CD4-positive, alpha-beta memory T cell (primary cell): ENCODE data around the gene CCSER2. TPM values are rescaled to one million over a fixed set of nuclear protein-coding genes. Genes with fewer than 3 reads are reported as not detected.
"Not testable (repeated sequence)": the region's sequence is repeated elsewhere in the genome, so short reads cannot be mapped to it uniquely, and the experiment has no call there.

Experiments
- CTCF ChIA-PET: fragments of 350-600 bp; sonication (Branson Sonifier 250); formaldehyde crosslinking; loops from one replicate; lab custom pipeline; 2021; ENCODE audit warnings: inconsistent platforms; ENCODE audit not compliant: partially characterized antibody; lab: Charles Lee
- POLR2A ChIA-PET: fragments of 350-600 bp; sonication (Branson Sonifier 250); formaldehyde crosslinking; loops from one replicate; lab custom pipeline; 2021; ENCODE audit not compliant: partially characterized antibody; lab: Charles Lee
- DNase-seq, 5 donors: peaks; one replicate each; pipeline versions ENCODE4 v3.0.0 to v3.0.0-alpha.2; 2020 to 2022; ENCODE audit warnings: mixed read lengths in 1 of 5
- H3K27ac ChIP-seq: one replicate; pipeline ENCODE4 v1.7.0; 2013; ENCODE audit warnings: low read depth, low read length
- H3K27me3 ChIP-seq: 2 replicates; pipeline ENCODE4 v1.7.0; 2013; ENCODE audit warnings: mild to moderate bottlenecking, low read length, moderate library complexity; ENCODE audit not compliant: insufficient read depth
- H3K36me3 ChIP-seq: 2 replicates; pipeline ENCODE4 v1.7.0; 2013; ENCODE audit warnings: mild to moderate bottlenecking, low read length, moderate library complexity; ENCODE audit not compliant: insufficient read depth
- H3K4me1 ChIP-seq: 2 replicates; pipeline ENCODE4 v1.7.0; 2013; ENCODE audit warnings: mild to moderate bottlenecking, low read length, moderate library complexity; ENCODE audit not compliant: insufficient read depth
- H3K4me3 ChIP-seq, 2 donors: one replicate each; pipeline ENCODE4 v1.7.0; 2013; ENCODE audit warnings: low read length in 2 of 2, mild to moderate bottlenecking in 1 of 2
- H3K9me3 ChIP-seq, 2 donors: one replicate each; pipeline ENCODE4 v1.7.0; 2013; ENCODE audit warnings: low read length in 2 of 2, control low read depth in 1 of 2; ENCODE audit not compliant: control insufficient read depth in 1 of 2
- H3K27ac Mint-ChIP-seq, 7 donors: one replicate each; pipeline ENCODE4 v1.8.0; 2020 to 2021; ENCODE audit warnings: mixed read lengths in 7 of 7, mild to moderate bottlenecking in 6 of 7, inconsistent platforms in 3 of 7, moderate library complexity in 3 of 7
- H3K27me3 Mint-ChIP-seq, 2 donors: one replicate each; pipeline ENCODE4 v1.8.0; 2020 to 2021; ENCODE audit warnings: mixed read lengths in 2 of 2
- H3K36me3 Mint-ChIP-seq, 2 donors: one replicate each; pipeline ENCODE4 v1.8.0; 2020 to 2021; ENCODE audit warnings: mixed read lengths in 2 of 2, inconsistent platforms in 1 of 2, mild to moderate bottlenecking in 1 of 2
- H3K4me1 Mint-ChIP-seq, 4 donors: one replicate each; pipeline ENCODE4 v1.8.0; 2020 to 2021; ENCODE audit warnings: mixed read lengths in 4 of 4, mild to moderate bottlenecking in 1 of 4
- H3K4me3 Mint-ChIP-seq, 8 donors: one replicate each; pipeline ENCODE4 v1.8.0; 2020 to 2021; ENCODE audit warnings: mixed read lengths in 8 of 8, mild to moderate bottlenecking in 7 of 8, moderate library complexity in 6 of 8, inconsistent platforms in 3 of 8
- H3K9me3 Mint-ChIP-seq, 8 donors: one replicate each; pipeline ENCODE4 v1.8.0; 2020 to 2021; ENCODE audit warnings: mixed read lengths in 8 of 8, mild to moderate bottlenecking in 5 of 8, inconsistent platforms in 3 of 8, moderate library complexity in 1 of 8
- intact Hi-C: fragments of 100-400 bp; cut with micrococcal nuclease; formaldehyde crosslinking; loops from one replicate; pipeline ENCODE4 v1.15.1; 2023
- polyA plus RNA-seq, 2 donors: library from polyadenylated mRNA; unstranded; fragments of 300-500 nt; fragmentation: Illumina TruSeq; gene quantifications; one replicate each; pipeline ENCODE4 v1.2.3, GENCODE V29; 2021
- total RNA-seq, 2 experiments: library from RNA; stranded (reverse); gene quantifications; one replicate each; pipeline ENCODE4 v1.2.3, GENCODE V29; 2021

The CCSER2 gene
- total and polyA plus RNA-seq, 4 experiments from 2014 or later = 89.8 to 151 (median 119) TPM

GRCh38 chr10:84342584-84342983 lies 14.2 kb downstream of the CCSER2 start:
- peaks cover 56 to 65% (median 59%) of the 10 kb centered on the region in 4 donors for H3K4me1 Mint-ChIP-seq

GRCh38 chr10:84343831-84344230 lies 15.4 kb downstream of the CCSER2 start:
- Histone ChIP-seq H3K27me3 (no peaks in the 10 kb centered on the region), H3K4me3 (no peak overlapping the region), H3K9me3 (no peaks in the 10 kb centered on the region), H3K4me1 (peaks cover 52% of the 10 kb centered on the region), H3K27ac (no peak overlapping the region), H3K36me3 (no peaks in the 10 kb centered on the region)
- ChIA-PET POLR2A (interaction anchor here (1.5 kb wide), 1 partner anchor 10 kb away, joined by 3 read pairs; no protein-coding TSS in a partner anchor), CTCF (interaction anchor here (1.0 to 4.2 kb wide), 2 partner anchors 8 to 32 kb away, joined by 3 to 33 read pairs; no protein-coding TSS in a partner anchor)
- DNase-seq = no peak
- Mint-ChIP-seq H3K9me3 (no peaks in the 10 kb centered on the region), H3K4me3 (peak overlapping the region in 1 of 8 donors; percentile 2), H3K36me3 (peaks cover 10 to 14% of the 10 kb centered on the region in 2 donors), H3K27me3 (no peaks in the 10 kb centered on the region), H3K4me1 (peaks cover 50 to 64% (median 58%) of the 10 kb centered on the region in 4 donors), H3K27ac (peak overlapping the region in 3 of 7 donors; percentile 13 to 43 (median 34))
- intact Hi-C loops = no loop called here

More at GRCh38 chr10:84342584-84342983, 14.2 kb downstream of the CCSER2 start:
- Mint-ChIP-seq H3K9me3 (no peaks in the 10 kb centered on the region), H3K36me3 (peaks cover 10% of the 10 kb centered on the region in 2 donors), H3K27me3 (no peaks in the 10 kb centered on the region), H3K4me3 (peak overlapping the region in 5 of 8 donors; percentile 23 to 44 (median 32)), H3K27ac (peak overlapping the region; percentile 27 to 76 (median 43))
- no peak for DNase-seq
- H3K4me1 ChIP-seq = peaks cover 64% of the 10 kb centered on the region
- ChIA-PET CTCF (interaction anchor here (4.2 kb wide), 1 partner anchor 9 kb away, joined by 33 read pairs; no protein-coding TSS in a partner anchor), POLR2A (interaction anchor here (1.0 to 1.4 kb wide), 2 partner anchors 12 to 13 kb away, joined by 3 to 6 read pairs; no protein-coding TSS in a partner anchor)
- intact Hi-C loops = no loop called here
- H3K9me3 ChIP-seq = no peaks in the 10 kb centered on the region
- H3K27ac ChIP-seq = no peak overlapping the region
- H3K4me3 ChIP-seq = no peak overlapping the region
- H3K36me3 ChIP-seq = no peaks in the 10 kb centered on the region
- H3K27me3 ChIP-seq = no peaks in the 10 kb centered on the region

DNA sequence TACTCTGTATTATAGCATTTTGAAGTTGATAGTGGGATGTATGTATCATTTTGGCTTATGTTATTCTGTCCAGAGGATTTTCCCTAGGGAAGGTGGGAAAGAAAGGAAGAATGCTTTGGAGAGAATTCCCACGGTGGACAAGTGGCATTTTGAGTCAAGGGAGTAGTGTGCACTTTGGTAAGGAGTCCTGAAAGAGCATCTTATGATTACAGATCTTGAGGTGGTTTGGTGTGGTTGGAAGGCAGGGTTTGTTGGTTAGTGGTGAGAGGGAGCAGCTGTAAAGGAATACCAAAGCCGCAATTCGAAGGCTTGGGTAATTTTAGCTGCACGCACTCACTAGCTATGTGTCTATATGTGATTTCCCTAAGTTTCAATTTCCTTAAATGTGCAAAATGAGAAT lies 16.1 kb downstream of the CCSER2 start:
- Mint-ChIP-seq H3K27ac (peak overlapping the region; percentile 2 to 58 (median 29)), H3K4me3 (peak overlapping the region in 4 of 8 donors; percentile 1 to 33 (median 15)), H3K27me3 (no peaks in the 10 kb centered on the region), H3K4me1 (peaks cover 48 to 63% (median 58%) of the 10 kb centered on the region in 4 donors), H3K36me3 (peaks cover 10 to 14% of the 10 kb centered on the region in 2 donors), H3K9me3 (no peaks in the 10 kb centered on the region)
- intact Hi-C loops = no loop called here
- no peaks in the 10 kb centered on the region for H3K9me3 ChIP-seq
- CTCF ChIA-PET = interaction anchor here (1.0 to 4.2 kb wide), 2 partner anchors 8 to 31 kb away, joined by 3 to 33 read pairs; no protein-coding TSS in a partner anchor
- no peaks in the 10 kb centered on the region for H3K27me3 ChIP-seq
- H3K4me1 ChIP-seq = peaks cover 52% of the 10 kb centered on the region
- DNase-seq = no peak
- no peak overlapping the region for H3K4me3 ChIP-seq
- POLR2A ChIA-PET = interaction anchor here (0.6 to 1.5 kb wide), 2 partner anchors 10 to 43 kb away, joined by 3 read pairs; no protein-coding TSS in a partner anchor
- H3K27ac ChIP-seq = peak overlapping the region; percentile 19
- H3K36me3 ChIP-seq = no peaks in the 10 kb centered on the region

DNA sequence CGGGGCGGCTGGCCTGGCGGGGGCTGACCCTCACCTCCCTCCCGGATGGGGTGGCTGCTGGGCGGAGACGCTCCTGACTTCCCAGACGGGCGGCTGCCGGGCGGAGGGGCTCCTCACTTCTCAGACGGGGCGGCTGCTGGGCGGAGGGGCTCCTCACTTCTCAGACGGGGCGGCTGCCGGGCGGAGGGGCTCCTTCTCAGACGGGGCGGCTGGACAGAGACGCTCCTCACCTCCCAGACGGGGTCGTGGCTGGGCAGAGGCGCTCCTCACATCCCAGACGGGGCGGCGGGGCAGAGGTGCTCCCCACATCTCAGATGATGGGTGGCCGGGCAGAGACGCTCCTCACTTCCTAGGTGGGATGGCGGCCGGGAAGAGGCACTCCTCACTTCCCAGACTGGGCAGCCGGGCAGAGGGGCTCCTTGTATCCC lies 19.2 kb downstream of the CCSER2 start:
- H3K27ac Mint-ChIP-seq, H3K4me3 Mint-ChIP-seq, H3K4me3 ChIP-seq, H3K36me3 Mint-ChIP-seq, H3K36me3 ChIP-seq, H3K27ac ChIP-seq, POLR2A ChIA-PET, DNase-seq, H3K27me3 ChIP-seq, CTCF ChIA-PET, H3K9me3 ChIP-seq, H3K27me3 Mint-ChIP-seq, intact Hi-C loops, H3K9me3 Mint-ChIP-seq: not testable (repeated sequence)
- H3K4me1 ChIP-seq = peaks cover 37% of the 10 kb centered on the region
- peaks cover 38 to 58% (median 51%) of the 10 kb centered on the region in 4 donors for H3K4me1 Mint-ChIP-seq

- Histone ChIP-seq H3K27me3 (no peaks in the 10 kb centered on the region), H3K27ac (no peak overlapping the region), H3K36me3 (no peaks in the 10 kb centered on the region), H3K4me1 (peaks cover 37% of the 10 kb centered on the region), H3K9me3 (no peaks in the 10 kb centered on the region), H3K4me3 (no peak overlapping the region)
- POLR2A ChIA-PET = no interaction called here
- CTCF ChIA-PET = no interaction called here
- H3K9me3 Mint-ChIP-seq = no peaks in the 10 kb centered on the region
- H3K27me3 Mint-ChIP-seq = no peaks in the 10 kb centered on the region
- intact Hi-C loops = no loop called here
- no peak for DNase-seq
- H3K4me3 Mint-ChIP-seq = no peak overlapping the region
- H3K36me3 Mint-ChIP-seq = peaks cover 4 to 13% of the 10 kb centered on the region in 2 donors
- peak overlapping the region in 5 of 7 donors; percentile 0 to 78 (median 51) for H3K27ac Mint-ChIP-seq
- peaks cover 34 to 58% (median 49%) of the 10 kb centered on the region in 4 donors for H3K4me1 Mint-ChIP-seq
These were observed 20.1 kb downstream of the CCSER2 start for GRCh38 chr10:84348447-84348846.

DNA sequence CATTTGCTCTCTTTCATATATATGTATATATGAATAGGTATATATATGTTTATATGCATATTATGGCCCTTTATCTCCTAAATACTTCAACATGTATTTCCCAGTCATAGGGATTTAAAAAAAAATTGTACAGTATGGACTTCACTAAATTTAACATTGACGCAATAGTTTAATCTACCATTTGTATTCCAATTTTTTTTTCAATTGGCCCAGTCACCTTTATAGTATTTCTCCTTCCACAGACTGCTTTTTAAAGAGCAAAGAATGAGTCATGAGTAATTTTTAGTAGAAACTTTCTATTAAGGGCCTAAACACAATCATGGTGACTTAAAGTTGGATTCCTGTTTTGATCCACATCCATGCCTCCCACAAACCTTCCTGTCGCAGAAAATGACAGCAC lies 20.5 kb downstream of the CCSER2 start:
- no peaks in the 10 kb centered on the region for H3K9me3 ChIP-seq
- CTCF ChIA-PET = no interaction called here
- H3K4me3 ChIP-seq = no peak overlapping the region
- intact Hi-C loops = no loop called here
- no peak for DNase-seq
- peaks cover 37% of the 10 kb centered on the region for H3K4me1 ChIP-seq
- Mint-ChIP-seq H3K4me3 (no peak overlapping the region), H3K4me1 (peaks cover 34 to 58% (median 48%) of the 10 kb centered on the region in 4 donors), H3K9me3 (no peaks in the 10 kb centered on the region), H3K36me3 (peaks cover 4 to 13% of the 10 kb centered on the region in 2 donors), H3K27me3 (no peaks in the 10 kb centered on the region), H3K27ac (peak overlapping the region in 3 of 7 donors; percentile 19 to 48 (median 46))
- H3K27ac ChIP-seq = no peak overlapping the region
- H3K36me3 ChIP-seq = no peaks in the 10 kb centered on the region
- POLR2A ChIA-PET = no interaction called here
- H3K27me3 ChIP-seq = no peaks in the 10 kb centered on the region

- Mint-ChIP-seq H3K4me1 (peaks cover 43 to 77% (median 60%) of the 10 kb centered on the region in 4 donors), H3K27ac (peak overlapping the region; percentile 4 to 85 (median 22)), H3K36me3 (peaks cover 0 to 9% of the 10 kb centered on the region in 2 donors), H3K4me3 (peak overlapping the region in 2 of 8 donors; percentile 34 to 40), H3K9me3 (no peaks in the 10 kb centered on the region), H3K27me3 (no peaks in the 10 kb centered on the region)
- no peaks in the 10 kb centered on the region for H3K27me3 ChIP-seq
- no peak overlapping the region for H3K4me3 ChIP-seq
- POLR2A ChIA-PET = interaction anchor here (0.8 to 2.4 kb wide), 3 partner anchors 18 to 23 kb away, joined by 3 to 8 read pairs (median 4); partner anchors contain the start of gene CCSER2
- peak; percentile 52 to 78 (median 60) for DNase-seq
- no peaks in the 10 kb centered on the region for H3K36me3 ChIP-seq
- peaks cover 56% of the 10 kb centered on the region for H3K4me1 ChIP-seq
- H3K9me3 ChIP-seq = no peaks in the 10 kb centered on the region
- CTCF ChIA-PET = interaction anchor here (0.5 to 5.2 kb wide), 34 partner anchors 9 to 1717 kb away, joined by 3 to 71 read pairs (median 3); partner anchors contain the start of gene CCSER2
- no peak overlapping the region for H3K27ac ChIP-seq
- intact Hi-C loops = loop anchor here (1.0 to 2.0 kb wide), 4 partner anchors 22 to 185 kb away; no protein-coding TSS in a partner anchor
These were observed 24.0 kb downstream of the CCSER2 start for GRCh38 chr10:84352251-84352842.
